ENCODE results near the gene LMBR1. TPM values are rescaled to one million over a fixed set of nuclear protein-coding genes. Genes with fewer than 3 reads are reported as not detected.

The LMBR1 gene
- total and polyA plus RNA-seq, 2 of the 4 experiments (the other 2 are of a cell fraction) = 11.9 to 19.9 TPM

DNA sequence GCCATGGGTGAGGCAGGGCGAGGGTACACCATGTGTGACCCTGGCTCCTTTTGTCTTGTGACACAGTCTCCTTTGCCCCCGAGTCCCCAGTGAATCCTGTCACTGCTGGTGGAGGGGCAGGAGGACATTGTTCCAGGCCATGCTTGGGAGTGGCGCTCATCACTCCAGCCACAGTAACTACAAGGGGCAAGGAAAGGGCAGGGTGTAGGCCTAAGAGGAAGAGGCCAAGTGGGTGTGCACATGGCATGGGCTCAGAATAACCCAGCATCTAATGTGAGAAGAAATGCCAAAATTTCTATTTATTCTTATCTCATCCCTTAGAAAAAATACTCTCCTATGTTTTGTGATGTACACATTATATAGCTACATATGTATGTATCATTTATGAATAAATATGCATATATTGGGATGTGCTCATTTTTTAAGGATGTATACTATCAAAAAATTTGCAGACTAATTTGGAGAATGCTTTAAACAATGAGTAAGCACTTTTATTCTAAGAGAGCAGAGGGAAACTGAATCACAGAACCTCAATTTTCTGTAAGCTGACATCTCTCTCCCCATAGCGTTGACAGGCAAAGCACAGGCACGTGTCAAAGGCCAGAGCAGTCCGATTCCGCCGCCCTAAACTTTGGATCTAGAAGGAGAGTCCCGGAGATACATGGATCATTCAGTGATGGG, 215.5 kb downstream of the LMBR1 start:
- intact Hi-C loops (cut with micrococcal nuclease) (no loop called here), dilution Hi-C loops (cut with HindIII; ENCODE audit: low sequenced_read_pairs, unreplicated experiment) (no loop called here), in situ Hi-C loops (cut with MboI; ENCODE audit: low sequenced_read_pairs) (no loop called here)
- no peak overlapping the region for H3K4me2 ChIP-seq (ENCODE audit: low read depth, low read length)
- H4K91ac ChIP-seq (ENCODE audit: insufficient read depth, low read depth, low read length) = no peak overlapping the region
- BruUV-seq (replicated peaks) = no TSS peak
- POLR2A ChIA-PET (ENCODE audit: unreplicated experiment) = no interaction called here
- H3K4me1 ChIP-seq (ENCODE audit: control insufficient read depth, insufficient read depth, low read length) = no peaks in the 10 kb centered on the region
- H2AK9ac ChIP-seq (replicated peaks; ENCODE audit: low read depth, low read length, poor library complexity) = no peak overlapping the region
- no peak overlapping the region for H2BK15ac ChIP-seq (ENCODE audit: low read depth, low read length)
- no peak overlapping the region for H2BK20ac ChIP-seq (ENCODE audit: low read depth, low read length)
- ATAC-seq (ENCODE audit: low read depth) (no peak), DNase-seq (no peak)
- H3K9ac ChIP-seq (ENCODE audit: low read depth, low read length) = no peak overlapping the region
- no CpG with 5 or more reads among the region's 9 CpGs for WGBS, 2 experiments (ENCODE audit: extremely low coverage in 2 of 2, insufficient read length in 1 of 2)
- no peak overlapping the region for H2AFZ ChIP-seq (replicated peaks; ENCODE audit: low read length, poor library complexity)
- H3K9me1 ChIP-seq (ENCODE audit: insufficient read depth, low read length) = peaks cover 3% of the 10 kb centered on the region; the same call in 1 of the 2 replicates
- no peak overlapping the region for H3K23ac ChIP-seq (ENCODE audit: low read depth, low read length)
- no peaks in the 10 kb centered on the region for H4K20me1 ChIP-seq (ENCODE audit: insufficient read depth, low read length)
- peaks cover 14% of the 10 kb centered on the region; the same call in 1 of the 2 replicates for H3K36me3 ChIP-seq (ENCODE audit: control insufficient read depth, insufficient read depth, low read length)
- no peak overlapping the region for H3K4me3 ChIP-seq (ENCODE audit: insufficient read depth, low read depth, low read length)
- no peaks in the 10 kb centered on the region for H3K27me3 ChIP-seq (ENCODE audit: control insufficient read depth, insufficient read depth, low read length)
- CTCF ChIA-PET = interaction anchor here (0.6 kb wide), 1 partner anchor 163 kb away, joined by 3 read pairs; no protein-coding TSS in a partner anchor
- TF ChIP-seq MAZ (IDR thresholded peaks at IDR 0.05; ENCODE audit: borderline replicate concordance, low read depth, low read length) (no peak), MXI1 (IDR thresholded peaks at IDR 0.05; ENCODE audit: borderline replicate concordance, low read depth, low read length) (no peak), POLR2A (IDR thresholded peaks at IDR 0.05; ENCODE audit: low read depth, low read length) (no peak), RCOR1 (IDR thresholded peaks at IDR 0.05; ENCODE audit: insufficient replicate concordance, low read length) (no peak), RAD21 (IDR thresholded peaks at IDR 0.05; ENCODE audit: low read length) (no peak), CHD1 (IDR thresholded peaks at IDR 0.05; ENCODE audit: low read depth, low read length) (no peak), SMC3 (IDR thresholded peaks at IDR 0.05; ENCODE audit: low read depth, low read length) (no peak)
- TF ChIP-seq, protein P1, sequence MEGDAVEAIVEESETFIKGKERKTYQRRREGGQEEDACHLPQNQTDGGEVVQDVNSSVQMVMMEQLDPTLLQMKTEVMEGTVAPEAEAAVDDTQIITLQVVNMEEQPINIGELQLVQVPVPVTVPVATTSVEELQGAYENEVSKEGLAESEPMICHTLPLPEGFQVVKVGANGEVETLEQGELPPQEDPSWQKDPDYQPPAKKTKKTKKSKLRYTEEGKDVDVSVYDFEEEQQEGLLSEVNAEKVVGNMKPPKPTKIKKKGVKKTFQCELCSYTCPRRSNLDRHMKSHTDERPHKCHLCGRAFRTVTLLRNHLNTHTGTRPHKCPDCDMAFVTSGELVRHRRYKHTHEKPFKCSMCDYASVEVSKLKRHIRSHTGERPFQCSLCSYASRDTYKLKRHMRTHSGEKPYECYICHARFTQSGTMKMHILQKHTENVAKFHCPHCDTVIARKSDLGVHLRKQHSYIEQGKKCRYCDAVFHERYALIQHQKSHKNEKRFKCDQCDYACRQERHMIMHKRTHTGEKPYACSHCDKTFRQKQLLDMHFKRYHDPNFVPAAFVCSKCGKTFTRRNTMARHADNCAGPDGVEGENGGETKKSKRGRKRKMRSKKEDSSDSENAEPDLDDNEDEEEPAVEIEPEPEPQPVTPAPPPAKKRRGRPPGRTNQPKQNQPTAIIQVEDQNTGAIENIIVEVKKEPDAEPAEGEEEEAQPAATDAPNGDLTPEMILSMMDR (conservative IDR thresholded peaks at IDR 0.05; ENCODE audit: low read depth, low read length) = no peak
- TF ChIP-seq, protein P2, sequence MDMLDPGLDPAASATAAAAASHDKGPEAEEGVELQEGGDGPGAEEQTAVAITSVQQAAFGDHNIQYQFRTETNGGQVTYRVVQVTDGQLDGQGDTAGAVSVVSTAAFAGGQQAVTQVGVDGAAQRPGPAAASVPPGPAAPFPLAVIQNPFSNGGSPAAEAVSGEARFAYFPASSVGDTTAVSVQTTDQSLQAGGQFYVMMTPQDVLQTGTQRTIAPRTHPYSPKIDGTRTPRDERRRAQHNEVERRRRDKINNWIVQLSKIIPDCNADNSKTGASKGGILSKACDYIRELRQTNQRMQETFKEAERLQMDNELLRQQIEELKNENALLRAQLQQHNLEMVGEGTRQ (IDR thresholded peaks at IDR 0.05; ENCODE audit: low read depth, low read length) = no peak
- TF ChIP-seq, protein P3, sequence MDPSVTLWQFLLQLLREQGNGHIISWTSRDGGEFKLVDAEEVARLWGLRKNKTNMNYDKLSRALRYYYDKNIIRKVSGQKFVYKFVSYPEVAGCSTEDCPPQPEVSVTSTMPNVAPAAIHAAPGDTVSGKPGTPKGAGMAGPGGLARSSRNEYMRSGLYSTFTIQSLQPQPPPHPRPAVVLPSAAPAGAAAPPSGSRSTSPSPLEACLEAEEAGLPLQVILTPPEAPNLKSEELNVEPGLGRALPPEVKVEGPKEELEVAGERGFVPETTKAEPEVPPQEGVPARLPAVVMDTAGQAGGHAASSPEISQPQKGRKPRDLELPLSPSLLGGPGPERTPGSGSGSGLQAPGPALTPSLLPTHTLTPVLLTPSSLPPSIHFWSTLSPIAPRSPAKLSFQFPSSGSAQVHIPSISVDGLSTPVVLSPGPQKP (IDR thresholded peaks at IDR 0.05; ENCODE audit: borderline replicate concordance, low read depth, low read length) = no peak
- H2AK5ac ChIP-seq (ENCODE audit: low read depth, low read length) = no peak overlapping the region
- no peak overlapping the region for H3K18ac ChIP-seq (ENCODE audit: low read depth, low read length)
- H3K9me3 ChIP-seq (ENCODE audit: control insufficient read depth, insufficient read depth, low read length) = no peaks in the 10 kb centered on the region
- no peak overlapping the region for H2BK120ac ChIP-seq (ENCODE audit: low read depth, low read length)
- H3K4ac ChIP-seq (ENCODE audit: low read depth, low read length) = no peak overlapping the region
- no peak overlapping the region for H3K14ac ChIP-seq (replicated peaks; ENCODE audit: low read depth, low read length)
- H2BK5ac ChIP-seq (ENCODE audit: low read depth, low read length, poor library complexity, severe bottlenecking) = no peak overlapping the region
- H4K8ac ChIP-seq (ENCODE audit: low read depth in 2 of 2, low read length in 2 of 2) = no peak overlapping the region
- H3K56ac ChIP-seq (ENCODE audit: extremely low read depth, insufficient read depth, low read length) = no peak overlapping the region
- no peak overlapping the region for H4K5ac ChIP-seq (ENCODE audit: low read depth, low read length)
- no peaks in the 10 kb centered on the region for H3K79me1 ChIP-seq (ENCODE audit: low read depth in 1 of 2, low read length in 2 of 2)
- no peak overlapping the region for H3K27ac ChIP-seq (ENCODE audit: insufficient read depth, low read length)

Measured in IMR-90 (cell line).